ENCODE results near the gene GIPC3. TPM values are rescaled to one million over a fixed set of nuclear protein-coding genes. Genes with fewer than 3 reads are reported as not detected.

GIPC3 gene
- total RNA-seq, 1 experiment from 2014 or later: 0.34 TPM

- Histone ChIP-seq H3K27me3 (replicated peaks; ENCODE audit: insufficient read depth, low read depth, low read length, poor library complexity) (no peaks in the 10 kb centered on the region), H3K9me3 (ENCODE audit: low read depth, low read length, poor library complexity, severe bottlenecking) (no peaks in the 10 kb centered on the region), H3K4me1 (ENCODE audit: insufficient read depth, low read length, poor library complexity, severe bottlenecking) (no peaks in the 10 kb centered on the region), H3K36me3 (ENCODE audit: insufficient read depth, low read length, poor library complexity, severe bottlenecking) (peaks cover 8% of the 10 kb centered on the region), H3K4me3 (ENCODE audit: low read depth, low read length, poor library complexity, severe bottlenecking) (no peak overlapping the region), H3K27ac (ENCODE audit: low read depth, low read length, poor library complexity, severe bottlenecking) (no peak overlapping the region)
- no peak for TF ChIP-seq CTCF (conservative IDR thresholded peaks at IDR 0.05; ENCODE audit: low read depth, low read length)
- no peak for TF ChIP-seq EZH2 (IDR thresholded peaks at IDR 0.05; ENCODE audit: borderline replicate concordance, low read depth, low read length, poor library complexity, severe bottlenecking)
- BruUV-seq (replicated peaks): no TSS peak
- intact Hi-C loops (cut with micrococcal nuclease; ENCODE audit: unreplicated experiment): no loop called here
- POLR2A ChIA-PET (ENCODE audit: low non-redundant PET): no interaction called here
- no peak for DNase-seq (ENCODE audit: low spot score)
- CTCF ChIA-PET: no interaction called here
Observed at GRCh38 chr19:3639479-3639878, 54.2 kb downstream of the GIPC3 start.

- Histone ChIP-seq H3K27ac (ENCODE audit: low read depth, low read length, poor library complexity, severe bottlenecking) (no peak overlapping the region), H3K4me3 (ENCODE audit: low read depth, low read length, poor library complexity, severe bottlenecking) (no peak overlapping the region), H3K36me3 (ENCODE audit: insufficient read depth, low read length, poor library complexity, severe bottlenecking) (peaks cover 12% of the 10 kb centered on the region), H3K4me1 (ENCODE audit: insufficient read depth, low read length, poor library complexity, severe bottlenecking) (no peaks in the 10 kb centered on the region), H3K9me3 (ENCODE audit: low read depth, low read length, poor library complexity, severe bottlenecking) (no peaks in the 10 kb centered on the region), H3K27me3 (replicated peaks; ENCODE audit: insufficient read depth, low read depth, low read length, poor library complexity) (no peaks in the 10 kb centered on the region)
- ChIA-PET CTCF (no interaction called here), POLR2A (ENCODE audit: low non-redundant PET) (no interaction called here)
- no peak for DNase-seq (ENCODE audit: low spot score)
- intact Hi-C loops (cut with micrococcal nuclease; ENCODE audit: unreplicated experiment): no loop called here
- no TSS peak for BruUV-seq (replicated peaks)
- TF ChIP-seq EZH2 (IDR thresholded peaks at IDR 0.05; ENCODE audit: borderline replicate concordance, low read depth, low read length, poor library complexity, severe bottlenecking): no peak
- no peak for TF ChIP-seq CTCF (conservative IDR thresholded peaks at IDR 0.05; ENCODE audit: low read depth, low read length)
Observed at GRCh38 chr19:3641515-3642269, 56.4 kb downstream of the GIPC3 start.

GRCh38 chr19:3642296-3642695 lies 57.0 kb downstream of the GIPC3 start:
- DNase-seq (ENCODE audit: low spot score): no peak
- no peak for TF ChIP-seq CTCF (conservative IDR thresholded peaks at IDR 0.05; ENCODE audit: low read depth, low read length)
- no peak for TF ChIP-seq EZH2 (IDR thresholded peaks at IDR 0.05; ENCODE audit: borderline replicate concordance, low read depth, low read length, poor library complexity, severe bottlenecking)
- intact Hi-C loops (cut with micrococcal nuclease; ENCODE audit: unreplicated experiment): no loop called here
- ChIA-PET CTCF (no interaction called here), POLR2A (ENCODE audit: low non-redundant PET) (no interaction called here)
- H3K27ac ChIP-seq (ENCODE audit: low read depth, low read length, poor library complexity, severe bottlenecking): no peak overlapping the region
- no TSS peak for BruUV-seq (replicated peaks)
- no peak overlapping the region for H3K4me3 ChIP-seq (ENCODE audit: low read depth, low read length, poor library complexity, severe bottlenecking)
- H3K27me3 ChIP-seq (replicated peaks; ENCODE audit: insufficient read depth, low read depth, low read length, poor library complexity): no peaks in the 10 kb centered on the region
- no peaks in the 10 kb centered on the region for H3K9me3 ChIP-seq (ENCODE audit: low read depth, low read length, poor library complexity, severe bottlenecking)
- peaks cover 12% of the 10 kb centered on the region for H3K36me3 ChIP-seq (ENCODE audit: insufficient read depth, low read length, poor library complexity, severe bottlenecking)
- H3K4me1 ChIP-seq (ENCODE audit: insufficient read depth, low read length, poor library complexity, severe bottlenecking): no peaks in the 10 kb centered on the region

Other genes starting within 250 kb of the GIPC3 start
- gene NFIC, start 218.9 kb upstream of the GIPC3 start, total RNA-seq (2021): 112 and 122 TPM in 2 replicates
- not detected in 2 replicates for gene SMIM24, start 105.0 kb upstream of the GIPC3 start, total RNA-seq (2021)
- not detected in 2 replicates for gene SMIM44, start 102.0 kb upstream of the GIPC3 start, total RNA-seq (2021)
- gene DOHH, start 84.8 kb upstream of the GIPC3 start, total RNA-seq (2021): 19.0 and 22.3 TPM in 2 replicates
- 87.4 and 87.5 TPM in 2 replicates for gene FZR1, start 79.2 kb upstream of the GIPC3 start, total RNA-seq (2021)
- gene TEKTIP1, start 46.3 kb upstream of the GIPC3 start, total RNA-seq (2021): 4.2 and 7.7 TPM in 2 replicates
- gene MFSD12, start 27.9 kb upstream of the GIPC3 start, total RNA-seq (2021): 44.7 and 48.2 TPM in 2 replicates
- gene HMG20B, start 12.5 kb upstream of the GIPC3 start, total RNA-seq (2021): 53.9 and 71.5 TPM in 2 replicates
- gene TBXA2R, start 21.4 kb downstream of the GIPC3 start, total RNA-seq (2021): 0.56 and 0.70 TPM in 2 replicates
- gene CACTIN, start 41.3 kb downstream of the GIPC3 start, total RNA-seq (2021): 35.9 and 36.3 TPM in 2 replicates
- 35.5 and 36.8 TPM in 2 replicates for gene PIP5K1C, start 115.0 kb downstream of the GIPC3 start, total RNA-seq (2021)
- 0.63 TPM in 1 of 2 replicates, not detected in the other for gene TJP3, start 122.9 kb downstream of the GIPC3 start, total RNA-seq (2021)
- 30.0 and 32.6 TPM in 2 replicates for gene APBA3, start 176.2 kb downstream of the GIPC3 start, total RNA-seq (2021)
- gene MRPL54, start 177.2 kb downstream of the GIPC3 start, total RNA-seq (2021): 47.2 and 51.3 TPM in 2 replicates
- not detected in 2 replicates for gene RAX2, start 186.8 kb downstream of the GIPC3 start, total RNA-seq (2021)
- gene MATK, start 200.9 kb downstream of the GIPC3 start, total RNA-seq (2021): 2.0 and 3.5 TPM in 2 replicates